ENCODE measurements around the gene LDAH.

Gene LDAH

DNA sequence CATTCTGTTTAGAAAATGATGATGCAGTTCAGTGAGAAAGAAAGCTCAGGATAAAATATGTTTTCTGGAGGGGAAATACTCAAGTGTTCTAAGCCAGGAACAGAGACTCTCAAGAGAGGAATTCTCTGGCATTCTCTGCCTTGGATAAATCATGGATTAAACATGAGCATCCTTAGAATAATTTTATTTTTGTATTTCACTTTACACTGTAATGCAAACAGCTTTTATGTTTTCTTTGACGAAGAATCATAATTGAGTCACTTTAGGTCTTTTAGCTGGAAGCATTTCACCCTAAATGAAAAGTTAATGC, 144.9 kb downstream of the LDAH start:
- DNase-seq, result no peak

DNA sequence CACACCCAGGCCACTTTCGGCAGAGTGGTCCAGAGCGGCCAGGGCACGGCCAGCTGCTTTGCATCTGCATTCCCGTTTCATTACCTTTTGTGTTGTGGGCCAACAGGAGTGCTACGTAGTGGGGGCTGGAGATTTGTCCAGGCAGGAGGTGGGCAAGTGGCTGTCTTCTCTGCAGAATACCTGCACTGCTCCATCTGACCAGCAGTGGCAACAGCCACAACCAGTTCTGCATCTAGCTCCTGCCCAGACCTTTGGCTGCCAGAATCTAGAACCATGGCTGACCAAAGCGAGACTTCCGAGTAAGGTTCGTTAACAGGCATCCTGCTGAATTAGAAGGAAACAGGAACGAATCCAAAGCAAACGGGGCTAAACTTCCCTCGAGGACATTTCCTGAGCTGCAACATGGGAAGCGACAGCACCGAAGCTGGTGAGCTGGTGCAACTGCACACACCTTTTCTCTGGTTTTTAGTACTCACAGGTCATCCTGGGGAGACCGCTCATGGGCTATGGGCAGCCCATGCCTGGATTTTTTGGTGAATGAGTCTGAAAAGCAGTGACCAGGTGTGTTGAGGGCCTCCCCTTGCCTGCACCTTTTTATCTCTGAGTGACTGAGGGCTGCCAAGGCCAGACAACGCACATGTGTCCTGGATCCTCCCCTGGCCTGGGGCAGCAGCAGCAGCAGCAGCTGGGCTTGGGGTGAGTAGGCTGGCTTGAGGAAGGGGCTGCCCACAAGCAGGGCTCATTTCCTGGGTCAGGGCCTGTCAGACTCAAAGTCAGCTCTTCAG, 145.4 kb downstream of the LDAH start:
- DNase-seq, result no peak

DNA sequence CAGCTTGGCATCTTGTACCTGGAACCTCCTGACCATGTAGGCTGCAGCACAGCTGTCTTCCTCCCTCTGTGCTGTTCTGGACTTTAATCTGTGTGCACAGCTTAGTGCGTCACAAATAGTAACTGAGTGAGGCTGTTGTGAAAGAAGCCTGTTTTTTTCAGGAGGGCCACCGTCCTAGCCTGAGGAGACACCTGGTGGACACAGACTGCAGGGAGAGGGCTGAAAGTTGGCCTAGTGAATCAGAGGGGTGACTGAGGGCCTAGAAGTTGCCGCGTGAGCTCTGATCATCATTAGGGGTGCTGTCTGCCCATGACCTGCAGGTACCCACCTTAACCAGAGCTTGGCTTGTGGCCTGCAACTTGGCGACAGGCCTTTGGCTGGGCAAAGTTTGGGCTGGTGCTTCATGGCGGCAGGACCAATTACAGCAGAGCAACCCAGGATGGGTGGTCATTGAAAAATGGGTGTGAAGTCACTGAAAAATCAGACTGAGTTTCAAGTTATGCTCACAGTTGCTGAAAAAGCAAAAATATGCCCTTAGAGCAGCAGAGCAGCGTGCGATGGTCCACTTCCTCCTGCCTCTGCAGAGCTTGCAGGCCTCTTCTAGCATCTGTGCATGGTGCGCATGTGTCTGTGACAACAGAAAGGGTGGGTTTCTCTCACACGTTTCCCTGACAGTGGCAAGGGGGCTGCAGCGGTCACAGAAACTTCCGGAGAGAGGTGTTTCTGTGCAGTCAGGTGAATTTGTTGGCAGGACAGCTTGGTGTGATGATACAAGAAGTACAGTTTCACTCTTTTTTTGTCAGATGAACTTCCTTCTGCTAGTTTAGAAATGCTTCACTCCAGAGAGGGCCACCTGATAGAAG, 146.3 kb downstream of the LDAH start:
- DNase-seq, result no peak

DNA sequence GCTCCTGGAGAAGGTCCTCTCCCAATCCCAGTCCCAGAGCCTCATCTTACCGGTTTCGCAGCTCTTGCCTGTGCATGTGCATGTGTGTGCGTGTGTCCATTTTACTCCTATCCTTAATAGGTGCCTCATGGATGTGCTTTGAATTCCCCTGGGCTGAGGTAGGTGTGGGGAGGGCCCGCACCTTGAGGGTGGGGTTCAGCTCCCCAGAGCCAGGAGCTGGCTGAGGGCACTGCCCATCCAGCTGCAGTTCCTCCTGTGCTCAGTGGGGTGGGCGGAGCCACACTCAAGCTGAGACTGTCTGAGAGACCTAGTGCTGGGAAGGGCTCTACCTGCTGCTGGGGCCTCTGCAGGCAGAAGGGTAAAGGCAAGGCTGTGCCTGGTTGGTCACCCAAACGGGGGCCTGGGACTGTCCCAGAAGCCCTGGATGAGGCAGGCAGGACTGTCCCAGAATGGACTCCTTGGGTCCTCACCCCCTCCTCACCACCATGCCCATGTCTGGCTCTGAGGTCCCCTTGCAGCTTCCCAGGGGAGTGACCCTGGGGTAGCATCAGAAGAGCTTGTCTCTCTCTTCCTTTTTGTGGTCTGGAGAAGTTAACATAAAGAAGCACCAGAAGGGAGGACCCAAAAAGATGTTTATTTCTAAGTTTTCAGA, 147.1 kb downstream of the LDAH start:
- DNase-seq, result no peak

DNA sequence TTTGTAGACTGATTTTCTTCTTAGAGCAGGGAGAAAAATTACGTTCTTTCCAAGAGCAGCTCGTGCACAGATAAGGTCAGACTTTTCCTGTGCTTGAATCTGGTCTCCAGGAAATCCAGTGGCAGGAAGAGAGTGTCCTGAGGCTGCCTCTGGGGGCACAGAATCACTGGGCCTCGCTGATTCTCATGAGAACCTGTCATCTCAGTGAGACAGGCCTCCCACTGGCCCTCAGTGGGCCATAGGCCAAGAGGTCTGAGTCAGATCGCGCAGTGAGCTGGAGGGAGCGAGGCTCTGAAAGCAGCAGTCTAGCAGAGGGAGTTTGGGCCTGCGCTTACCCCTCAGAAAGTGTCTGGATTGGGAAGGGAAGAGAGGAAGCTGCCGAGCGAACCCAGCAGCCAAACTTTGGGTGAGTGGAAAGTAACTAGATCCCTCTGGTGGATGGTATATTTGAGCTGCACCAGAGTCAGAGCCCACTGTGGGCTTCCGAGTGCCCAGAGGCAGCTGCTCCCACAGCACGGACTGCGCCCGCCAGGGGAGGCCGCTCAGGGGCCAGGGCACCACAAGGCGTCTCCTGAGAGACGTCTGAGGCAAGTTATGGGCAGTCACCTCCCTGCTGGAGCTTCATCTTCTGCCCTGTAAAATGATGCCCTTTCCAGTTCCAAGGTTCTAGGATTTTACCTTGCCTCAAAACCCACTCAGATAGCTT, 147.8 kb downstream of the LDAH start:
- no peak for DNase-seq

DNA sequence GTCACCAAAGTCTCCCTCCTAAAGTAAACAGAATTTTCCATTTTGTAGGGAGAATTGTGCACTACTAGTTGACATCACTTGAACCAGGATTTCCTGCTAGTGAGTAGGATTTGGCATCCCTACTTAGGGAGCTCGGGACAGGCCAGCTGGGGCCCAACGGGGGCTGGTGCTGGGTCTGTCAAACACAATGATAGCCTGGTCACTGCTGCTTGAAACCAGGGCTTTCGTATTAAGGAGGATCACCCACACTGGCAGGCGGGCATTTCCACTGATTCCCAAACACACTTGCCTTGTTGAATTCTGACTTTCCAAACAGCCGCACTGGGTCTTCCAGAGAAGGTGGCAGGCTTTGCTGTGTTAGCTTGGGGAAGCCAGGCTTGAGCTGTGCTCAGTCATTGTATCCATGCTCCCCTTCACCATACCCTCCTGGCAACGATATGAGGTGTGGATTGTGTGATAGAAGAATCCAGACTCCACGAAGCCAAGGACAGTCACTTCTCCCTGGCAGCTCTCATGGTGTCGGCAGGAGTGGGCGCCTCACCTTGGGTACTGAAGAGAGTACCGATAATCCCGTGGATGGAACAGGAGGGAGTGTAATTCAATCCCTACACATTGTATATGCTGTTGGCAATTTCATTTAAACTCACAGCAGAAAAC, 148.5 kb downstream of the LDAH start:
- DNase-seq, result no peak

DNA sequence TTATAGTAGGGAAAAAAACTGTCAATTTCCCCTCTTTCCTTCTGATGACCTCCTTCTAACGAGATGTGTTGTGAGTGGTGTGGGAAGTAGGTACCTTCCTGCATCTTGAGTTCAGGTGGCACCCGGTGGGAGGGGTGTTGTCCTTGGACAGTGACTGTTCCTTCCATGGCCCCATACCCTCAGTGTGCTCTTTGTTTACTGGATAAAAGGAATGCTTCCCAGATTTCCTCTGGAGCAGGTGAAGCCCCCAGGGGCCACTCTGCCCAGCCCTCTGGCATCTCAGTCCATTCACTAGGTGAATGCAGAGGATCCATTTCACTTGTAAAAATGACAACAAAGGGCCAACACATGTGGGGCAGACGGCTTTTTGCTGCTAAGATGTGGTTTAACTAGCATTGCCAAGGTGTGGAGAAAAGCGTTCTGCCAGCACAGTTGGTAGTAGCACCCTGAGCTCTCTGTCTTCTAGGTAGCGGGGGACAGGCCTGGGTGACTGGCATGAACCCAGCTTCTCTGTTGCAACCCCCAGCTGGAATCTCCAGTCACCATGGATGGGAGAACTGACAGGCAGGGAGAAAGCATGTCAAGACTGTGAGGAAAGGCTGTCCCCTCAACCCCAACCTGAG, 149.1 kb downstream of the LDAH start:
- DNase-seq, result no peak

DNA sequence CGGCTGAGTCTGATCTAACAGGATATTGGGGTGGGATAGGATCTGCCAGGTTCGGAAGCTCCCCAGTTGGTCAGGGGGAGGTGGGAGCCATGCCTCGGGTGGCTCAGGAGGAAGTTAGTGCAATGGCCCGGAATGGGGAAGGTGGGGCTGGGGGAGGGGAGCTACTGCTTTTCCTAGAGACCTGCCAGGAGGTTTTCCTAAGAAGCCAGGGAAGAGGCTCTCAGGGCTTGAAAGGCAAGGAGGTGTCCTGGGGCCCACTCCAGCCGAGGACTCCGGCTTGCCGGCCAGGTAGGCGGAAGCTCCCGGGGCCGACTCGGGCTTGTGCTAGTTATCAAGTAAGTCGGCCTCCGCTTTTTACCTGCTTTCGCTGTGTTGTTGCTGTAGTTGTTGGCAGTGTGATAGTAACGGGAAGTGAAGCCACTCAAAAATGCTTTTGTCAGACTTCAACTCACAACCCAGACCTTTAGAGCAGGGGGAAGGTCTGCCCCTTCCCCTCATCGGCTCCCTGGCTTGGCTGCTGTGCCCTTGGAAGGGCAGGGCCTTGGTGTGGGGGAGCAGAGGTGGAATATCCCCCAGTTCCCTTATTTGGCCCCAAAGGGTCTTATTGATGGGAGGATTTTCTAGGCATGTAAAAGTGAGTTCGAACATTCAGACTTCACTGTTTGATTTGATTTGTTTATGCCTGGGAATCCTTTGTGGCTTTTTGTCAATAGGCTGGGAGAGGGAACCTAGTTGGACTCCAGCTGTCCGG, 150.5 kb downstream of the LDAH start:
- DNase-seq, result no peak

DNA sequence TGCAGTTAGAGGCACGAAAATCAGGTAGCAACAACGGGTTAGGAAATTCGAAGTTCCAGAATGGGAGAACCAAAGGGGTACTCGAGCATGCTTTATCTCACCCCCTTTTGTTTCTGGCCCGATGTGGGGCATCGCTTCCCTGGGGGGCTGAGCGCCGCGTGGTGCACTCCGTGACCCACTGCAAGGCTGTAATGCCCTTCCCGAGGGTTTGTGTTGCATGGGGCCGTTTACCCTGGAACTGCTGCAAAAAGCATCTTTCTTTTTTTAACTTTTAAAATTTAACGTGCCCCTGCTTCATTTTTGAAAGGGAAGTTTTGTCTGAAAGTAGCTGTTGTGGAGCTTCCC, 151.2 kb downstream of the LDAH start:
- DNase-seq, result no peak

DNA sequence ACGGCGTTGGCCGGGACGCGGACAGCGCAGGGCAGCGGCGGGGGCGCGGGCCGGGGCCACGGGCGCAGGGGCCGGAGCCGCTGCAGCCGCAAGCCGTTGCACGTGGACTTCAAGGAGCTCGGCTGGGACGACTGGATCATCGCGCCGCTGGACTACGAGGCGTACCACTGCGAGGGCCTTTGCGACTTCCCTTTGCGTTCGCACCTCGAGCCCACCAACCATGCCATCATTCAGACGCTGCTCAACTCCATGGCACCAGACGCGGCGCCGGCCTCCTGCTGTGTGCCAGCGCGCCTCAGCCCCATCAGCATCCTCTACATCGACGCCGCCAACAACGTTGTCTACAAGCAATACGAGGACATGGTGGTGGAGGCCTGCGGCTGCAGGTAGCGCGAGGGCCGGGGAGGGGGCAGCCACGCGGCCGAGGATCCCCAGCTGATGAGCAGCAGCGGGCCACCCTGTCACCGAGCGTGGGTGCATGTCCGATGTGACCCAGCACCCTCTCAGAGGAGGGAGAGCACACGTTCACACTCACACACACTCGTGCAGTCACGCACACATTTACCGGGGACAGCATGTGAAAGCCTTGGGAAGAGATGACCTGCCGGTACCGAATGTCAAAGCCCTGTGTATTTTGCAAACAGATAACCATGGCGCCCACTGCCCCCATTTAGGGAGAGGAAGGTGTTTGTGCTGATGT, 151.7 kb downstream of the LDAH start:
- DNase-seq, result no peak

DNA sequence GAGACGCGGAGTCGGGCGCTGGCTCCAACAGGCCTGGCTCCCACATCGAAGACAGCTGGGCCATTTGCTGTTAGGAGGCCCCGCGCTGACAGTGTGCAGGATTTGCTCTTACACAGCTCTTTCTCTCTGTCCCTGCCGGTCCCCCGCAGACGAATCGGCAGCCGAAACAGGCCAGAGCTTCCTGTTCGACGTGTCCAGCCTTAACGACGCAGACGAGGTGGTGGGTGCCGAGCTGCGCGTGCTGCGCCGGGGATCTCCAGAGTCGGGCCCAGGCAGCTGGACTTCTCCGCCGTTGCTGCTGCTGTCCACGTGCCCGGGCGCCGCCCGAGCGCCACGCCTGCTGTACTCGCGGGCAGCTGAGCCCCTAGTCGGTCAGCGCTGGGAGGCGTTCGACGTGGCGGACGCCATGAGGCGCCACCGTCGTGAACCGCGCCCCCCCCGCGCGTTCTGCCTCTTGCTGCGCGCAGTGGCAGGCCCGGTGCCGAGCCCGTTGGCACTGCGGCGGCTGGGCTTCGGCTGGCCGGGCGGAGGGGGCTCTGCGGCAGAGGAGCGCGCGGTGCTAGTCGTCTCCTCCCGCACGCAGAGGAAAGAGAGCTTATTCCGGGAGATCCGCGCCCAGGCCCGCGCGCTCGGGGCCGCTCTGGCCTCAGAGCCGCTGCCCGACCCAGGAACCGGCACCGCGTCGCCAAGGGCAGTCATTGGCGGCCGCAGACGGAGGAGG, 152.4 kb downstream of the LDAH start:
- no peak for DNase-seq

DNA sequence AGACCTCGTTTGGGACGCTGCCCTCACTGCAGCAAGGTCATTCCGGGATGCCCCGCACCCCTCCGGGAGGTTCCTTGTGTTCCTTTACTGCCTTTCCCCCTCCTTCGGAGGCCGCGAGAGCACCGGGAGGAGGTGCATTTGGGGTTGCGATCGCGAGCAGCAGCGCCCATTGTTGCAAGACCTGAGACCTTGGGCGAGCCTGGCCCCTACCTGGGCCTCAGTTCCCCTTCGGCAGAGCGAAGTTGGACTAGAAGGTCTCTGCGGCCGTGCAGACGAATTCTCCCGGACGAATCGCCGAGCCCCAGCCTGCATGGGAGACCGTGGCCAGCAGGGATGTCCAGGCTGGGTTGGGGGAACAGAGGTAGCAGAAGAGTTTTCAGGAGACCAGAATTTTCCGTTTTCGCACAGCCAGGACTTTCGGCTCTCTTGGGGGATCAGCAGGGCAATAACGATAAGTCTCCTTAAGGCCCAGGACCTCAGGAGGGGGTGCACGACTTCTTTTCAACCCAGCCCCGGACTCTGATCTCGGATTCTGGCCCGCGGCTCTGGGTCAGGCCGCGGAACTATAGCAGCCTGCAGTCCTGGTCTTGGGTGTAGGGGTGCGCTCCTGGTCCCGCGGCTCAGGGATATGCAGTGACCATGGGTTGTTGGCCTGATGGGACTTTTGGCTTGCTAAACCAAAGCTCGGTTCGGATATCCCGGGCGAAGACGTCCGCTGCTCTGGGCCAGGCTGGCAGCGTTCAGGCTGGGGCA, 153.2 kb downstream of the LDAH start:
- no peak for DNase-seq

DNA sequence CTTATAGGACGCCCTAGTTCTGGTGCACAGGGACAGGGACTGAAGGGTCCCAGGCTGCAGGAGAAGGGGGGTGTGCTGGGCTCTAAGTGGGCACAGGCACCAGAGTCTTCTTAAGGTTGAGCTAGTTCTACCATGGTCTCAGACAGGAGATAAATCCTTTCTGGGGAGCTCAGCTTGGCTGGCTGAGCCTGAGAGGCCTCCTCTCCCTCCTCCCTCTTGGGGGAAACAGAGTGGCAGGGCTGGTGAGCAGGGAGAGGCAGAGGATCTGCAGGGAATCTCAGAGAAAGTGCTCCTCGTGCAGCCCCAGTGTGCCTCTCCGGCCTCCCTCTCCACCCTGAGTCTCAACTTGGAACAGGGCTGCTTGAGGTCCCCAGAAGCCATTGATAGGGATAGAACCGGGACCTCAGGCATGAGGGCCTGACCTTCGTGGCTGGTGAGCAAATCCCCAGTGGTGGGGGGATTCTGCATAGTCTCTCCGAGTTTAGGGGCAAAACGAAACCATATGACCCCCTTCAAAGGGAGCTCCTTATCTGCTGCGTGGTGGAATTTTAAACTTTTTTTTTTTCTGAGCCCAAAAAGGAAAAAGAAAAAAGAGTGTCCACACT, 153.9 kb downstream of the LDAH start:
- DNase-seq, result no peak

DNA sequence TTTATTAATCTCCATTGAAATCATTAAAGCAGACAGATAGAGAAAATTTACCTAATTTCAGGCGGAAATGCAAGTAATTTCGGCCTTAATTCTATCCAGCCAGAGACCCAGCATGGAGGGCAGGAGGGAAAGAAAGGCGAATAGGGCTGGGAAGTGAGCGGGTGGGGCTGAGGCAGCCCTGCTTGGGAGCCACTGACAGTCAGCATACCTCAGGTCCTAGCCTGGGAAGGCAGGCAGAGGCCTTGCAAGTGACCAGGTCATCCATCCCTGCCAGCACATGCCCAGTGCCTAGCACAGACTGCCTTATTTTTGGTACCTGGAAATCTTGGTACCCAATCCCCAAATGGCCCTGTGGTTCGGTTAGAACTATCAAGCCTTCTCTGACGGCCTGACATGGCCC, 154.4 kb downstream of the LDAH start:
- DNase-seq, result no peak

DNA sequence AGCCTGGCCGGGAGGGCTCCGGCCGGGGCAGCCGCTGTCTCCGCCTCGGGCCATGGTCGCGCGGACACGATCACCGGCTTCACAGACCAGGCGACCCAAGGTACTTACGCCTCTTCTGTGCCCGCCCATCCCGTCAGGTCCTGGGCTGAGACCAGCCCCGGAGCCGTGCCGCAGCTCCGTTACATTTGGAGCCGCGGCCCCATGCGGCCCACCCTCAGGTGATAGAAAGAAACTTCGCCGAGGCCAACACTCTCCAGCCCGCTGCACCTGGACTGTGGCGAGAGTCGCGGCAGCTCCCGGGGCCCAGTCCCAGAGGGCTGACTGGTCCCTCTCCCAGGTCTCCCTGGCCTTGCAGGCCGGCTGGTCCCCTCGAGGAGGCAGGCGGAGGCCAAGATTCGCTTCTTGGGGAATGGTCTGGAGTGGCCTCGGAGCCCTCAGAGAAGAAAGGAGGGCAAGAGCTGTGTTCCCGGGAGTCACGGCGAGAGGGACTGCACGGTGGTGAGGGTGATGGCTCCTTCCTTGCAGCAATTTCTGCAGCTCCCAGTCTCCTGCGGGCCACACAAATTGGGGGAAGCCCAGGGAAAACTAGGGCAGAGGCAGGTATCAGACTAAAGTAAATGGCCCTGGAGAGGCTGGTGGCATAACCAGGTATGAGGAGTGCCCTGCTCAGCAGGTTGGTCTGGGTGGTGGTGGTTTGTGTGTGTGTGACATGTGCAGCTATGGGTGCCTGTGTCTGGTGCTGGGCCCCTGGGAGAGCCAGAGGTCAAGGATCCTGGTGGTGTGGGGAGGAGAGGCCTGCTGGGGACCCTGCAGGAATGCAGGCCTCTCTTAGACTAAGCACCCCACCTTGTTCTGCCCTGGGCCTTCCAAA, 155.1 kb downstream of the LDAH start:
- DNase-seq, result no peak

DNA sequence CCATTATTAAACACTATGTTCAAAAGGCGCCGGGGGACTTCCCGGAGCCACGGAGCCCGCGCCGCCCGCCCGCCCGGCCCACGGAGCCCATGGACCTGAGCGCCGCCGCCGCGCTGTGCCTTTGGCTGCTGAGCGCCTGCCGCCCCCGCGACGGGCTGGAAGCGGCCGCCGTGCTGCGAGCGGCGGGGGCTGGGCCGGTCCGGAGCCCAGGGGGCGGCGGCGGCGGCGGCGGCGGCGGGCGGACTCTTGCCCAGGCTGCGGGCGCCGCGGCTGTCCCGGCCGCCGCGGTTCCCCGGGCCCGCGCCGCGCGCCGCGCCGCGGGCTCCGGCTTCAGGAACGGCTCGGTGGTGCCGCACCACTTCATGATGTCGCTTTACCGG, 155.8 kb downstream of the LDAH start:
- DNase-seq, result no peak

DNA sequence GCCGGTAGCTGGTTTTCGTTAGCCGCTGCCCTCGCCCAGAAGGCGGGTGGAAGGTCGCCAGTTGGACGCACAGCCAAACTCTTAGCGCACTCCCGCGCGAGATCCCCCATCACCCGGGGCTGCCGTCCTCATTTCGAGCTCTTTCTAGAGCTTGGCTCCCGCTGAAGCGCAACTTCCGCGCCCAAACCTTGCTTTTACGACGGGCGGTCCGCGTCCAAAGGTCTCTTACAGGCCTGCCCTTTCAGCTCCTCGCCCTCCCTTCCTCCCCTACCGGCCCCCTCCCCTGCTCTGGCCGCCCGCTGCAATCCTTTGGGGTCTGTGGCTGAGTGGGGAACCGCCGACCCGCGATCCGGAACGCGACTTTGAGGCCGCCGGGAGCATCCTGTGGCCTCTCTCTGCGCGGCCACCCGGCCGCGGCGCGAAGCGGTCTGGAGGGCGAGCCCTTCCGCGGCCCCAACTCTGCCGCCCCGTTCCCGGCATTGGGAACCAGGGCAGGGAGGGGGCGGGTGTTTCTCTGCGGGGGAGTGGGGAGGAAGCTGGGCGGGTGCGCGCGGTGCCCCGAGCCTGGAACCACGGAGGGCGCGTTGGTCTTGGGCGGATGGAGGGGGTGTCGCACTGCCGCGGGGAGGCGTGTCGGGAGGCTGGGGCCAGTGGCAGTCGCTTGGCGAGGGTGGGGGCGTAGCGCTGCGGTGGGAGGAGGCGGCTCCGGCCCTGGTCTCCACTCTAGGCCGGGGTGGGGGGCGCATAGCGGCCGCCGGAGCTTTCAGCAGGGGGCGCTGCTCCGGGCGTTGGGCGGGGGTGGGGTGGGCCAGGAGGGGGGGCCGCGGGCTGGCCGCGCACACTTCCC, 156.4 kb downstream of the LDAH start, which contains the start of gene GDF7:
TSS of gene GDF7 (plus strand) at position 841 of the 847 bp plus-strand sequence. CDS start 96 bp downstream, outside the sequence.
- no peak for DNase-seq
